CD14-positive monocyte (primary cell): ENCODE measurements around the gene UBE2N. TPM values are rescaled to one million over a fixed set of nuclear protein-coding genes. Genes with fewer than 3 reads are reported as not detected.
A peak's percentile ranks its signal among the peaks of the same experiment; 100 is the strongest.

Experiments
- DNase-seq, 3 donors: peaks; one replicate each; pipeline ENCODE4 v3.0.0-alpha.2; 2011 to 2022
- H2AFZ ChIP-seq: 2 replicates; pipeline ENCODE4 v1.6.0; 2012; ENCODE audit warnings: mild to moderate bottlenecking, low read depth, low read length, inconsistent platforms; ENCODE audit not compliant: insufficient read depth, poor library complexity, severe bottlenecking
- H3K27ac ChIP-seq, 2 donors: 1 replicate in 1 of 2; 2 replicates in 1 of 2; pipeline ENCODE4 v1.5.1; 2012 to 2013; ENCODE audit warnings: low read length in 2 of 2, control low read depth in 1 of 2, inconsistent platforms in 1 of 2, low read depth in 1 of 2, mild to moderate bottlenecking in 1 of 2
- H3K27me3 ChIP-seq, 2 donors: one replicate each; pipeline versions ENCODE4 v1.6.0 to v1.6.1; 2011 to 2013; ENCODE audit warnings: low read length in 2 of 2; ENCODE audit not compliant: control insufficient read depth in 2 of 2, insufficient read depth in 2 of 2
- H3K36me3 ChIP-seq, 2 donors: replicated peaks in 1 of 2; 1 replicate in 1 of 2; 2 replicates in 1 of 2; pipeline versions ENCODE4 v1.5.1 to v1.6.1; 2012 to 2013; ENCODE audit warnings: low read length in 2 of 2, control low read depth in 1 of 2, inconsistent platforms in 1 of 2, mild to moderate bottlenecking in 1 of 2; ENCODE audit not compliant: insufficient read depth in 2 of 2, control insufficient read depth in 1 of 2
- H3K4me1 ChIP-seq, 2 donors: 1 replicate in 1 of 2; 2 replicates in 1 of 2; pipeline versions ENCODE4 v1.5.1 to v1.6.1; 2012 to 2013; ENCODE audit warnings: low read length in 2 of 2, control low read depth in 1 of 2, inconsistent platforms in 1 of 2, mild to moderate bottlenecking in 1 of 2, moderate library complexity in 1 of 2; ENCODE audit not compliant: insufficient read depth in 2 of 2, control insufficient read depth in 1 of 2
- H3K4me2 ChIP-seq: replicated peaks from 2 replicates; pipeline ENCODE3; 2012; ENCODE audit warnings: low read length, moderate library complexity, mild to moderate bottlenecking; ENCODE audit not compliant: poor library complexity, severe bottlenecking; ENCODE audit errors: extremely low read depth
- H3K4me3 ChIP-seq, 3 experiments: fragments of 200-600 bp in 1 of 3; sonication (generic) in 1 of 3; replicated peaks in 1 of 3; 1 replicate in 2 of 3; 2 replicates in 1 of 3; pipeline ENCODE4 v1.5.1; 2011 to 2013; ENCODE audit warnings: low read length in 3 of 3, mild to moderate bottlenecking in 3 of 3, control low read depth in 2 of 3, low read depth in 2 of 3, inconsistent platforms in 1 of 3, moderate library complexity in 1 of 3
- H3K79me2 ChIP-seq: 2 replicates; pipeline ENCODE4 v1.6.0; 2012; ENCODE audit warnings: mild to moderate bottlenecking, control low read depth, inconsistent platforms, low read length, moderate library complexity; ENCODE audit not compliant: insufficient read depth
- H3K9ac ChIP-seq: 2 replicates; pipeline ENCODE4 v1.6.0; 2017; ENCODE audit warnings: low read length, mild to moderate bottlenecking; ENCODE audit not compliant: insufficient read depth, poor library complexity, severe bottlenecking
- H3K9me3 ChIP-seq, 2 donors: replicated peaks in 1 of 2; 1 replicate in 1 of 2; 2 replicates in 1 of 2; pipeline versions ENCODE4 v1.5.1 to v1.6.1; 2012 to 2013; ENCODE audit warnings: low read length in 2 of 2, control low read depth in 1 of 2; ENCODE audit not compliant: control insufficient read depth in 1 of 2, insufficient read depth in 1 of 2
- H4K20me1 ChIP-seq: 2 replicates; pipeline ENCODE4 v1.6.0; 2012; ENCODE audit warnings: mild to moderate bottlenecking, low read length, control low read depth, moderate library complexity; ENCODE audit not compliant: insufficient read depth
- H3K27ac Mint-ChIP-seq, 7 donors: one replicate each; pipeline ENCODE4 v1.8.0; 2020; ENCODE audit warnings: mild to moderate bottlenecking in 7 of 7, mixed read lengths in 7 of 7, moderate library complexity in 6 of 7, inconsistent platforms in 2 of 7
- H3K27me3 Mint-ChIP-seq, 3 donors: one replicate each; pipeline ENCODE4 v1.8.0; 2021 to 2022; ENCODE audit warnings: low read depth in 3 of 3, mild to moderate bottlenecking in 3 of 3, mixed read lengths in 3 of 3, moderate library complexity in 3 of 3, inconsistent platforms in 1 of 3
- H3K36me3 Mint-ChIP-seq, 2 donors: one replicate each; pipeline ENCODE4 v1.8.0; 2020; ENCODE audit warnings: mixed read lengths in 2 of 2, inconsistent platforms in 1 of 2, mild to moderate bottlenecking in 1 of 2
- H3K4me1 Mint-ChIP-seq: one replicate; pipeline ENCODE4 v1.8.0; 2020; ENCODE audit warnings: mild to moderate bottlenecking, mixed read lengths
- H3K4me3 Mint-ChIP-seq, 2 donors: one replicate each; pipeline ENCODE4 v1.8.0; 2020; ENCODE audit warnings: mild to moderate bottlenecking in 2 of 2, mixed read lengths in 2 of 2, moderate library complexity in 1 of 2
- H3K9me3 Mint-ChIP-seq, 7 donors: one replicate each; pipeline ENCODE4 v1.8.0; 2020 to 2022; ENCODE audit warnings: mixed read lengths in 7 of 7, mild to moderate bottlenecking in 6 of 7, moderate library complexity in 6 of 7, inconsistent platforms in 2 of 7
- WGBS: methylation state at CpG from one replicate; pipeline ENCODE4 v1.1.5; 2013; ENCODE audit warnings: missing lambda C conversion rate; ENCODE audit not compliant: insufficient coverage; 5-methylcytosine and 5-hydroxymethylcytosine counted together
- intact Hi-C, 2 donors: fragments of 100-400 bp; cut with micrococcal nuclease; formaldehyde crosslinking; loops; one replicate each; pipeline versions ENCODE4 v1.15.0 to v1.15.1; 2023
- polyA plus RNA-seq, 3 donors: library from polyadenylated mRNA; depleted of rRNA in 1 of 3; unstranded in 2 of 3; stranded (reverse) in 1 of 3; fragments of 300-500 nt in 2 of 3; fragments of >200 nt in 1 of 3; fragmentation: Illumina TruSeq in 2 of 3; gene quantifications; 1 replicate in 2 of 3; 2 replicates in 1 of 3; pipeline ENCODE4 v1.2.3, GENCODE V29; 2012 to 2021
- TF ChIP-seq, protein P1 (sequence below): fragments of 200-600 bp; IDR thresholded peaks from one replicate; pipeline ENCODE4 v1.8.0; 2022; ENCODE audit warnings: antibody characterized with exemption, mild to moderate bottlenecking

UBE2N gene
- polyA plus RNA-seq, 3 donors: 31.2 to 119 (median 108) TPM

DNA sequence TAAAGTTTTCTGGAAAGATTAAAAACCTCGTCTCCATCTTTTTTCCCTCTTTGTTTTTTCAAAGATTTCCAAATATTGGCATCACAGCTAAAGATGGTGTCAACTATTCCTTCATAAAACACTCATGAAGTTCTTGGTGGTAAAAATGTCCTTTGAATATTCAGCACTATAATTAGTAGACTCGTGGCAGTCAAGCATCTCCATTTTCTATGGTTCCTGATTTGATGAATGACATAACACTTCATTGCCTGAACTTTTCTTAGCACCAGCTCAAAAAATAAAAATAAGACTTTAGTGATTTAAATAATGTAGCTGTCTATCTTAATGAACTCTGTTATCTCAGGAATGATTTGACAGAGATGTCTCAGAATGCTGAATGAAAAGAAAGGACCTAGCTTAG, 19.7 kb downstream of the UBE2N start:
- Histone ChIP-seq H3K36me3 (no peaks in the 10 kb centered on the region), H3K4me2 (no peak overlapping the region), H3K79me2 (peaks cover 100% of the 10 kb centered on the region), H2AFZ (no peak overlapping the region), H3K9ac (no peak overlapping the region), H4K20me1 (peaks cover 97% of the 10 kb centered on the region), H3K4me1 (peaks cover 14 to 18% of the 10 kb centered on the region in 2 donors), H3K9me3 (no peaks in the 10 kb centered on the region), H3K27ac (no peak overlapping the region), H3K4me3 (no peak overlapping the region), H3K27me3 (no peaks in the 10 kb centered on the region)
- peaks cover 43% of the 10 kb centered on the region for H3K4me1 Mint-ChIP-seq
- WGBS: no CpG with 5 or more reads among the region's 2 CpGs
- no peaks in the 10 kb centered on the region for H3K9me3 Mint-ChIP-seq
- H3K36me3 Mint-ChIP-seq: peaks cover 0 to 5% of the 10 kb centered on the region in 2 donors
- no peaks in the 10 kb centered on the region for H3K27me3 Mint-ChIP-seq
- TF ChIP-seq, protein P1, sequence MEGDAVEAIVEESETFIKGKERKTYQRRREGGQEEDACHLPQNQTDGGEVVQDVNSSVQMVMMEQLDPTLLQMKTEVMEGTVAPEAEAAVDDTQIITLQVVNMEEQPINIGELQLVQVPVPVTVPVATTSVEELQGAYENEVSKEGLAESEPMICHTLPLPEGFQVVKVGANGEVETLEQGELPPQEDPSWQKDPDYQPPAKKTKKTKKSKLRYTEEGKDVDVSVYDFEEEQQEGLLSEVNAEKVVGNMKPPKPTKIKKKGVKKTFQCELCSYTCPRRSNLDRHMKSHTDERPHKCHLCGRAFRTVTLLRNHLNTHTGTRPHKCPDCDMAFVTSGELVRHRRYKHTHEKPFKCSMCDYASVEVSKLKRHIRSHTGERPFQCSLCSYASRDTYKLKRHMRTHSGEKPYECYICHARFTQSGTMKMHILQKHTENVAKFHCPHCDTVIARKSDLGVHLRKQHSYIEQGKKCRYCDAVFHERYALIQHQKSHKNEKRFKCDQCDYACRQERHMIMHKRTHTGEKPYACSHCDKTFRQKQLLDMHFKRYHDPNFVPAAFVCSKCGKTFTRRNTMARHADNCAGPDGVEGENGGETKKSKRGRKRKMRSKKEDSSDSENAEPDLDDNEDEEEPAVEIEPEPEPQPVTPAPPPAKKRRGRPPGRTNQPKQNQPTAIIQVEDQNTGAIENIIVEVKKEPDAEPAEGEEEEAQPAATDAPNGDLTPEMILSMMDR: no peak
- peak overlapping the region in 1 of 7 donors; percentile 6 for H3K27ac Mint-ChIP-seq
- no peak for DNase-seq
- intact Hi-C loops: no loop called here
- H3K4me3 Mint-ChIP-seq: no peak overlapping the region

DNA sequence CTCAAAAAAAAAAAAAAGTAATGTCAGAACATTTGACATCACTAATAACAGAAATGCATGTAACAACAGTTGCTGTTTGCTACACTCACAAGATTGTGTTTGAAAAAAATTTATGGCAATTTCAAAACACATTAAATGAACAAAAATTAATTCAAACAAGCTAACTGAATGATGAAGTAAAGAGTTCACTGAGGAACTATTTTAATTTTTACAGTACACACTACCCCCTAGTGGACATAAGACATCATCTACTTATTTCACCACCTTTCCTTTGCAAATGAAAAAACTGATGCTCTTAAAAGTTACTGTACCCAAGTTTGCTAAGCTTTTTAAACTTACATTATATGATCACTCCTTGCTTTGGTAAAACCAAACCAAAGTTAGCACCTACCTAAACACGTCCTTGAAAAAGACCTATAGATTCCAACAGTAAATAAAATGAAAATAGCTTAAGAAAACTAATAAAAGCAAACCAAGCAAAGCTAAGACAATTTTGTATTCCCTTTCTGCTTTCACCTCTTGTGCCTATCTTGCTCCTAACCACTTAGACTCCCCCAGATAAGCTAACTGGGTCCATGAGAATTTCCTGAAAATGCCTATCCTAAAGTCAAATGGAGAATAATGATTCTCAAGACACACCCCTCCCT, 22.2 kb downstream of the UBE2N start:
- intact Hi-C loops: no loop called here
- H3K4me1 ChIP-seq: peaks cover 0 to 4% of the 10 kb centered on the region in 2 donors
- peaks cover 97% of the 10 kb centered on the region for H4K20me1 ChIP-seq

More for the DNA sequence above, 22.2 kb downstream of the UBE2N start:
- Mint-ChIP-seq H3K27me3 (no peaks in the 10 kb centered on the region), H3K36me3 (peaks cover 0 to 5% of the 10 kb centered on the region in 2 donors), H3K27ac (no peak overlapping the region), H3K9me3 (no peaks in the 10 kb centered on the region), H3K4me1 (peaks cover 35% of the 10 kb centered on the region), H3K4me3 (no peak overlapping the region)
- H3K4me3 ChIP-seq: no peak overlapping the region
- peak; percentile 34 to 69 (median 44) for DNase-seq
- no peak overlapping the region for H3K4me2 ChIP-seq
- H2AFZ ChIP-seq: no peak overlapping the region
- H3K9ac ChIP-seq: no peak overlapping the region
- peaks cover 100% of the 10 kb centered on the region for H3K79me2 ChIP-seq
- H3K27ac ChIP-seq: no peak overlapping the region
- no CpG with 5 or more reads among the region's 1 CpG for WGBS
- TF ChIP-seq, protein P1: peak; percentile 77
- H3K9me3 ChIP-seq: no peaks in the 10 kb centered on the region
- no peaks in the 10 kb centered on the region for H3K27me3 ChIP-seq
- H3K36me3 ChIP-seq: no peaks in the 10 kb centered on the region
